DMS153 treated with DMSO at 0.1 percent for 48 hours (cell line): ENCODE measurements around the gene EPX.

ENCODE experiments used
- DNase-seq: peaks from one replicate; lab custom pipeline; 2025; ENCODE audit not compliant: unreplicated experiment; lab: John Stamatoyannopoulos, UW

EPX gene

DNA sequence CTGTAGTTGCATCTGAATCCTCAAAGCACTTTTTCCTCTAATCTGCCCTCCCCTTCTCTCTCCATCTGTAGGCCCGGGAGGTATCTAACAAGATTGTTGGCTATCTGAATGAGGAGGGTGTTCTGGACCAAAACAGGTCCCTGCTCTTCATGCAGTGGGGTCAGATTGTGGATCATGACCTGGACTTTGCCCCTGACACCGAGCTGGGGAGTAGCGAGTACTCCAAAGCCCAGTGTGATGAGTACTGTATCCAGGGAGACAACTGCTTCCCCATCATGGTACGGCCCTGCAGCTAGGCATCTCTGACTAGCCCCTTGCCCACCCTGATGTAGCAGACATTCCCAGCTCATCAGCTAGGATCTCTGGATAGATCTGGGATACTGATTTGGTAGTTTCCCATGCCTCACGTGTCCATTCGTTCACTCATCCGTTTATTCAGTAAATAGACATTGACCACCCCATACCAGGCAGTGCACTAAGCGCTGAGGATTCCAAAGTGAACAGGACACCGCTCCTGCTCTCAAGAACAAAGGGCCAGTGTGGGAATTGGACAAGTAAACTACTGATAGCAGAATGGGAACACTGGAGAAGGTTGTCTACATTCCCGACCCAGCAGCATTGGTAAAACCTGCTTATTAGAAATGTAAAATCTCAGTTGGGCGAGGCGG lies 58.0 kb downstream of the EPX start:
- no peak for DNase-seq

- DNase-seq, result no peak
These were observed 59.6 kb downstream of the EPX start for GRCh38 chr17:58252141-58252540.

DNA sequence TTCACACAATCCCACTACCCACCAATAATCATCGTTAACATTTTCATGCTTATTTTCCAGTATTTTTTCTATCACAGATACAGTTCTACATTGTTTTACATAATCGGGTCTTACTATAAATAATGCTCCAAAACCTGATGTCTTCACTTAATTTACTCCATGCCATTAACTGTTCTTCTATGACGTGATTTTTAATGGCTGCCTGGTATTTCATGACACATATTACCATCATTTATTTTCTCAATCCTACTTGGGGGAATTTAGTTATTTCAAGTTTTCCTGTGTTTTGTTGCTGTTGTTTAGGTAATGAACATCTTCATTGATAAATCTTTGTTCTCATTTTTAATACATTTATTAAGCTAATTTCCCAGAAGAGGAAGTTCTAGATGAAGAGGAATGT lies 60.6 kb downstream of the EPX start:
- DNase-seq, result no peak
